Natural killer cell (primary cell): Measurements from ENCODE around the gene SEPTIN10. TPM values are rescaled to one million over a fixed set of nuclear protein-coding genes. Genes with fewer than 3 reads are reported as not detected.

Source experiments
- ATAC-seq, 3 donors: fragments of 150-1000 bp in 2 of 3; fragments of 200-7000 bp in 1 of 3; cut with Tn5 transposase; 1 replicate in 1 of 3; 2 replicates in 2 of 3; pipeline ENCODE4 v1.10.0; 2021; ENCODE audit warnings: mild to moderate bottlenecking in 2 of 3, moderate library complexity in 2 of 3
- DNase-seq, 2 donors: peaks; one replicate each; pipeline versions ENCODE4 v3.0.0 to v3.0.0-alpha.2; 2013 to 2021; ENCODE audit warnings: mixed read lengths in 1 of 2
- H3K27ac ChIP-seq: one replicate; pipeline ENCODE4 v1.5.1; 2013; ENCODE audit warnings: mild to moderate bottlenecking, low read length
- H3K27me3 ChIP-seq: one replicate; pipeline ENCODE4 v1.6.1; 2013; ENCODE audit warnings: low read length; ENCODE audit not compliant: control insufficient read depth, insufficient read depth
- H3K36me3 ChIP-seq: one replicate; pipeline ENCODE4 v1.6.1; 2013; ENCODE audit warnings: low read length; ENCODE audit not compliant: control insufficient read depth, insufficient read depth
- H3K4me1 ChIP-seq: one replicate; pipeline ENCODE4 v1.6.1; 2013; ENCODE audit warnings: low read length; ENCODE audit not compliant: control insufficient read depth, insufficient read depth
- H3K4me3 ChIP-seq: one replicate; pipeline ENCODE4 v1.5.1; 2013; ENCODE audit warnings: low read length
- H3K9me3 ChIP-seq: one replicate; pipeline ENCODE4 v1.6.1; 2013; ENCODE audit warnings: low read length; ENCODE audit not compliant: control insufficient read depth, insufficient read depth
- H3K27ac Mint-ChIP-seq, 2 donors: one replicate each; pipeline ENCODE4 v1.8.0; 2022; ENCODE audit warnings: mild to moderate bottlenecking in 2 of 2, mixed read lengths in 2 of 2, moderate library complexity in 1 of 2
- H3K27me3 Mint-ChIP-seq, 2 donors: one replicate each; pipeline ENCODE4 v1.8.0; 2022; ENCODE audit warnings: low read depth in 2 of 2, mixed read lengths in 2 of 2
- H3K36me3 Mint-ChIP-seq: one replicate; pipeline ENCODE4 v1.8.0; 2022; ENCODE audit warnings: mixed read lengths
- H3K4me1 Mint-ChIP-seq, 2 donors: one replicate each; pipeline ENCODE4 v1.8.0; 2022; ENCODE audit warnings: mixed read lengths in 2 of 2
- H3K4me3 Mint-ChIP-seq: one replicate; pipeline ENCODE4 v1.8.0; 2022; ENCODE audit warnings: mild to moderate bottlenecking, moderate library complexity, mixed read lengths
- H3K9me3 Mint-ChIP-seq, 2 donors: one replicate each; pipeline ENCODE4 v1.8.0; 2022; ENCODE audit warnings: mixed read lengths in 2 of 2
- WGBS: methylation state at CpG from one replicate; pipeline ENCODE4 v1.1.7; 2013; ENCODE audit warnings: missing lambda C conversion rate; ENCODE audit not compliant: insufficient coverage; 5-methylcytosine and 5-hydroxymethylcytosine counted together
- intact Hi-C: fragments of 100-400 bp; cut with micrococcal nuclease; formaldehyde crosslinking; loops from one replicate; pipeline ENCODE4 v1.14.2; 2022
- total RNA-seq, 4 donors: library from RNA; stranded (reverse); fragments of 120-200 nt in 1 of 4; gene quantifications; one replicate each; pipeline versions ENCODE4 v1.2.3 to v1.2.4, GENCODE V29; 2013 to 2022
- TF ChIP-seq, protein P1 (sequence below): fragments of 200-600 bp; IDR thresholded peaks from one replicate; pipeline ENCODE4 v1.8.0; 2022; ENCODE audit warnings: antibody characterized with exemption

SEPTIN10 gene
- total RNA-seq, 3 donors from 2014 or later (not counting 1 experiment from before 2014, with no cell fraction given), result 0.25 to 2.6 (median 0.33) TPM

DNA sequence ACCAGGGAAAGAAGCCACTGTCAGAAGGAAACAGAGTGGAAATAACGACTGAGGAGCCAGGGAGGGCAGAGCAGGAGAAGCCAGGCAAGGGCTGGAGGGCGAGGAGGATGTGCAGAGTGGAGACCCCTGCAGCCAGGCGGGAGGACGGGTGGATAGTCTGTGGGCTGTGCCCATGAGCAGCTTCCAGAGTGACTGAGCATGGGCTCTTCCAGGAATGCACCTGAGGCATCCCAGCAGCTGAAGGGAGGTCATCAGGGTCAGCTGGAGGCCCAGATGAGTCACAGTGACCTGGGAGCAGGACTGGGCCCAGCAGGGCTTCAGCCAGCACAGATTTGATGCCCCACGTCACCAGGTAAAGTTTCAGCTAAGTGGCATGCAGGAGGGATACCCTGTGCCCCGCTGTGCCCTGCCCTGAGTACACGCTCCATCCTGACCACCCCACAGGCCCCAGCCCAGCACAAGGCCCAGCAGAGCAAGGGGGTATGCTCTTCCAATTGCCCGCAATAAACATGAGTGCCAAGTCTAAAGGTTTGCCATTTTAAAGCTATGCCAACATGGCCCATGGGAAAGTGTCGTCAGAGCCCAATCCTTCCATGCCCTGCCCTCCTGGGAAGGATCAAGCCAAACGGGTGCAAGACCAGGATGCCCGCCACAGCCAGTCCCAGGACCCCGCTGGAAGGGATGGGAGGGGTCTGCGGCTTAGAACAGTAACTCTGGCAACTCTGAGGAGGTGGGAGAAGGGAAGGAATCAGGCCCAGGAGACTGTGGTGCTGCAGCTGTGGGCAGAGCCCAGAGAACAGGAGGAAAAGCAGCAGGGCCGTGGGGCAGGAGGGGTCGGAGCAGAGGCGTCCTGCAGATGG, 85.7 kb downstream of the SEPTIN10 start:
- Histone ChIP-seq H3K4me1 (no peaks in the 10 kb centered on the region), H3K9me3 (no peaks in the 10 kb centered on the region), H3K27me3 (no peaks in the 10 kb centered on the region), H3K27ac (no peak overlapping the region), H3K4me3 (no peak overlapping the region), H3K36me3 (no peaks in the 10 kb centered on the region)
- intact Hi-C loops, result no loop called here
- no peak overlapping the region for H3K4me3 Mint-ChIP-seq
- peaks cover 10 to 21% of the 10 kb centered on the region in 2 donors for H3K27me3 Mint-ChIP-seq
- TF ChIP-seq, protein P1, sequence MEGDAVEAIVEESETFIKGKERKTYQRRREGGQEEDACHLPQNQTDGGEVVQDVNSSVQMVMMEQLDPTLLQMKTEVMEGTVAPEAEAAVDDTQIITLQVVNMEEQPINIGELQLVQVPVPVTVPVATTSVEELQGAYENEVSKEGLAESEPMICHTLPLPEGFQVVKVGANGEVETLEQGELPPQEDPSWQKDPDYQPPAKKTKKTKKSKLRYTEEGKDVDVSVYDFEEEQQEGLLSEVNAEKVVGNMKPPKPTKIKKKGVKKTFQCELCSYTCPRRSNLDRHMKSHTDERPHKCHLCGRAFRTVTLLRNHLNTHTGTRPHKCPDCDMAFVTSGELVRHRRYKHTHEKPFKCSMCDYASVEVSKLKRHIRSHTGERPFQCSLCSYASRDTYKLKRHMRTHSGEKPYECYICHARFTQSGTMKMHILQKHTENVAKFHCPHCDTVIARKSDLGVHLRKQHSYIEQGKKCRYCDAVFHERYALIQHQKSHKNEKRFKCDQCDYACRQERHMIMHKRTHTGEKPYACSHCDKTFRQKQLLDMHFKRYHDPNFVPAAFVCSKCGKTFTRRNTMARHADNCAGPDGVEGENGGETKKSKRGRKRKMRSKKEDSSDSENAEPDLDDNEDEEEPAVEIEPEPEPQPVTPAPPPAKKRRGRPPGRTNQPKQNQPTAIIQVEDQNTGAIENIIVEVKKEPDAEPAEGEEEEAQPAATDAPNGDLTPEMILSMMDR, result no peak
- DNase-seq (no peak), ATAC-seq (no peak)
- WGBS, result 84% methylated on average over 16 of the region's 16 CpGs
- H3K36me3 Mint-ChIP-seq, result no peaks in the 10 kb centered on the region
- no peaks in the 10 kb centered on the region for H3K4me1 Mint-ChIP-seq
- no peaks in the 10 kb centered on the region for H3K9me3 Mint-ChIP-seq
- H3K27ac Mint-ChIP-seq, result no peak overlapping the region

GRCh38 chr2:109527079-109527478, 86.7 kb downstream of the SEPTIN10 start:
- TF ChIP-seq, protein P1, result no peak
- Histone ChIP-seq H3K4me3 (no peak overlapping the region), H3K27ac (no peak overlapping the region), H3K27me3 (no peaks in the 10 kb centered on the region), H3K9me3 (no peaks in the 10 kb centered on the region), H3K4me1 (no peaks in the 10 kb centered on the region), H3K36me3 (no peaks in the 10 kb centered on the region)
- intact Hi-C loops, result no loop called here
- Mint-ChIP-seq H3K27ac (no peak overlapping the region), H3K4me3 (no peak overlapping the region), H3K4me1 (no peaks in the 10 kb centered on the region), H3K36me3 (no peaks in the 10 kb centered on the region), H3K9me3 (no peaks in the 10 kb centered on the region), H3K27me3 (peaks cover 7 to 20% of the 10 kb centered on the region in 2 donors)
- ATAC-seq (no peak), DNase-seq (no peak)
- WGBS, result 89% methylated on average over 6 of the region's 6 CpGs

DNA sequence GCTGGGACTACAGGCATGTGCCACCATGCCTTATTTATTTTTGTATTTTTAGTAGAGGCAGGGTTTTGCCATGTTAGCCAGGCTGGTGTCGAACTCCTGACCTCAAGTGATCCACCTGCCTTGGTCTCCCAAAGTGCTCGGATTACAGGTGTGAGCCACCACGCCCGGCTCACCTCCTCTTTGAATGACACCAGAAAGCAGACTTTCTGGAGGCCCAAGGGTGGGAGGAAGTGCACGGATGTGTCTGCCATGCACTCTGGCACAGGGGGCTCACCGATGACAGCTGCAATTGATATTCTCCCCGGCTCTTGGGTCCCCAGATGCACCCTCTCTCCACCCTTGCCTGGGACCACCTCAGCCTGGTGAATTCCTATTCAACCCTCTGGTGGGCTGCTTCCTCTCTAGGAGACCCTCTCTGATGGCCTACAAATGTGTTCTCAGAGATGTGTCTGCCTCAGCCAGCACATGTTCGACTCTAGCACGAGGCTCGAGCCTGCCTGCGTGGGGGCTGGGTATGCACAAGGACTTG, 87.3 kb downstream of the SEPTIN10 start:
- H3K27ac Mint-ChIP-seq, result no peak overlapping the region
- 88% methylated on average over 11 of the region's 11 CpGs for WGBS

More for the DNA sequence above, 87.3 kb downstream of the SEPTIN10 start:
- Mint-ChIP-seq H3K4me3 (no peak overlapping the region), H3K4me1 (no peaks in the 10 kb centered on the region), H3K36me3 (no peaks in the 10 kb centered on the region), H3K9me3 (no peaks in the 10 kb centered on the region), H3K27me3 (peaks cover 7 to 14% of the 10 kb centered on the region in 2 donors)
- intact Hi-C loops, result no loop called here
- Histone ChIP-seq H3K4me1 (no peaks in the 10 kb centered on the region), H3K4me3 (no peak overlapping the region), H3K36me3 (no peaks in the 10 kb centered on the region), H3K27me3 (no peaks in the 10 kb centered on the region), H3K9me3 (no peaks in the 10 kb centered on the region), H3K27ac (no peak overlapping the region)
- no peak for DNase-seq
- TF ChIP-seq, protein P1, result no peak
- no peak for ATAC-seq
